ENCODE results near the gene HSPA12A. TPM values are rescaled to one million over a fixed set of nuclear protein-coding genes. Genes with fewer than 3 reads are reported as not detected.

HSPA12A gene
- total RNA-seq, 1 donor from 2014 or later, result 11.0 TPM

- Mint-ChIP-seq H3K27ac (no peak overlapping the region), H3K9me3 (no peaks in the 10 kb centered on the region), H3K27me3 (no peaks in the 10 kb centered on the region), H3K36me3 (no peaks in the 10 kb centered on the region), H3K4me3 (no peak overlapping the region), H3K4me1 (ENCODE audit: unreplicated experiment) (peaks cover 22% of the 10 kb centered on the region)
- no peak for TF ChIP-seq CTCF (conservative IDR thresholded peaks at IDR 0.05)
- DNase-seq (ENCODE audit: extremely low spot score, unreplicated experiment), result no peak
Observed at GRCh38 chr10:116718058-116718457, 24.3 kb downstream of the HSPA12A start.

- DNase-seq (ENCODE audit: extremely low spot score, unreplicated experiment), result no peak
- no peak overlapping the region for H3K27ac Mint-ChIP-seq
- no peak for TF ChIP-seq CTCF (conservative IDR thresholded peaks at IDR 0.05)
- no peaks in the 10 kb centered on the region for H3K36me3 Mint-ChIP-seq
- no peaks in the 10 kb centered on the region for H3K27me3 Mint-ChIP-seq
- H3K9me3 Mint-ChIP-seq, result no peaks in the 10 kb centered on the region
- H3K4me3 Mint-ChIP-seq, result no peak overlapping the region
- H3K4me1 Mint-ChIP-seq (ENCODE audit: unreplicated experiment), result peaks cover 13% of the 10 kb centered on the region
Observed at GRCh38 chr10:116716381-116716780, 26.0 kb downstream of the HSPA12A start.

GRCh38 chr10:116715839-116716377 lies 26.5 kb downstream of the HSPA12A start:
- no peak for TF ChIP-seq CTCF (conservative IDR thresholded peaks at IDR 0.05)
- H3K9me3 Mint-ChIP-seq, result no peaks in the 10 kb centered on the region
- no peak overlapping the region for H3K4me3 Mint-ChIP-seq
- peaks cover 9% of the 10 kb centered on the region for H3K4me1 Mint-ChIP-seq (ENCODE audit: unreplicated experiment)
- H3K36me3 Mint-ChIP-seq, result no peaks in the 10 kb centered on the region
- no peak for DNase-seq (ENCODE audit: extremely low spot score, unreplicated experiment)
- no peak overlapping the region for H3K27ac Mint-ChIP-seq
- H3K27me3 Mint-ChIP-seq, result no peaks in the 10 kb centered on the region

GRCh38 chr10:116715341-116715740 lies 27.0 kb downstream of the HSPA12A start:
- no peak for DNase-seq (ENCODE audit: extremely low spot score, unreplicated experiment)
- Mint-ChIP-seq H3K4me1 (ENCODE audit: unreplicated experiment) (peaks cover 3% of the 10 kb centered on the region), H3K27me3 (no peaks in the 10 kb centered on the region), H3K36me3 (no peaks in the 10 kb centered on the region), H3K9me3 (no peaks in the 10 kb centered on the region), H3K27ac (no peak overlapping the region), H3K4me3 (no peak overlapping the region)
- no peak for TF ChIP-seq CTCF (conservative IDR thresholded peaks at IDR 0.05)

- no peak overlapping the region for H3K27ac Mint-ChIP-seq
- TF ChIP-seq CTCF (conservative IDR thresholded peaks at IDR 0.05), result no peak
- DNase-seq (ENCODE audit: extremely low spot score, unreplicated experiment), result no peak
- H3K27me3 Mint-ChIP-seq, result peaks cover 3% of the 10 kb centered on the region
- no peak overlapping the region for H3K4me3 Mint-ChIP-seq
- no peaks in the 10 kb centered on the region for H3K9me3 Mint-ChIP-seq
- H3K36me3 Mint-ChIP-seq, result no peaks in the 10 kb centered on the region
- peaks cover 3% of the 10 kb centered on the region for H3K4me1 Mint-ChIP-seq (ENCODE audit: unreplicated experiment)
Observed at GRCh38 chr10:116713846-116714245, 28.5 kb downstream of the HSPA12A start.

Data from type B pancreatic cell (in vitro differentiated cells).